Measurements from ENCODE around the gene AP5B1. TPM values are rescaled to one million over a fixed set of nuclear protein-coding genes. Genes with fewer than 3 reads are reported as not detected.
A peak's percentile ranks its signal among the peaks of the same experiment; 100 is the strongest.

AP5B1 gene
- total RNA-seq, 1 experiment from 2014 or later, result 9.4 TPM

DNA sequence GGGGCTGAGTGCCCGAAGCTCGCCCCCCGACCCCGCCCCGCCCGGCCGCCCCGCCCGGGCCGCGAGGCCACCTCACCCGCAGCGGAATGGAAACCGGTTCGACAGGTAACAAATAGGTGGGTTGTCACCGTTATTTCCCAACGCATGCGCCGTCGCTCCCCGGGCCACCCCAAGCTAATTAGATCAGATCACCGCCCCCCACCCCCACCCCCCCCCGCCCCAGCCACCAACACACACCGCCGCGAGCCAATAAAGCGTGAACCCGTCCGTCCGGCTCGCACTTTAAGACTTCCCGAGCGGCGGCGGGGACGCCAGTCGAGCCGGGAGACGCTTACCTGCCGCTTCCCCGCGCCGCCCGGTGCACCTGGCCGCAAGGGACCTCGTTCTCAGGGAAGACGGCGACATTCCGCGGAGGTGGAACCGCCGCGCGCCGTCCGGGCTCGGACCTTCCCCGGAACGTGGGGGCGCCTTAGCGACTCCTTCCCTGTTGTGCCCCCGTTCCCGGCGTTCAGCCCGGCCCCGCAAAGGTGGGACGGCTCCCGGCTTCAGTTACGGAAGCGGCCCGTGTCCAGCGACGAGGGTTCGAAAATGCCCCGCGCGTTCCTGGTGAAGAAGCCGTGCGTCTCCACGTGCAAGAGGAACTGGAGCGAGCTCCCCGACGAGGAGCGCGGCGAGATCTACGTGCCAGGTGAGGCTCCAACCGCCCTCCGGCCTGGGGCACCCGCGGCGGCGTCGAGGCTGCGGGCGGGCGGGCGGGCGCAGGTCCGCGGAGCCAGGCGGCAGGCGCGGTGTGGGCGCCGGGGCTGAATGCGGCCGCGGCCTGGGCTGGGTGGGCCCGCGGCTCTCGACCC, 6.2 kb upstream of the AP5B1 start, which contains the start of gene OVOL1:
Gene OVOL1, plus strand, starts transcription at position 278 of the 851 bp plus-strand sequence. Its CDS starts 311 bp downstream, at position 589.
- no CpG with 5 or more reads among the region's 112 CpGs for WGBS (ENCODE audit: extremely low coverage, insufficient read length, low lambda C conversion rate)
- no peaks in the 10 kb centered on the region for H3K9me3 ChIP-seq (ENCODE audit: control insufficient read depth, low read depth, low read length)
- H3K14ac ChIP-seq (ENCODE audit: insufficient read depth, low read length), result peak within 1 kb of the TSS; percentile 58; the same call in 1 of the 2 replicates
- Mint-ChIP-seq H3K36me3 (ENCODE audit: insufficient read depth in 1 of 3, low read depth in 3 of 3) (peaks cover 0 to 3% (median 2%) of the 10 kb centered on the region in 3 experiments; a peak in 2 of 7 replicates), H3K4me3 (peak within 1 kb of the TSS; percentile 75 to 91), H3K4me1 (peaks cover 44% of the 10 kb centered on the region in 2 experiments), H3K27ac (no peak within 1 kb of the TSS), H3K9me3 (no peaks in the 10 kb centered on the region; a peak in 1 of 5 replicates), H3K27me3 (ENCODE audit: low read depth) (peaks cover 70% of the 10 kb centered on the region)
- no peak within 1 kb of the TSS for H4K8ac ChIP-seq (replicated peaks; ENCODE audit: insufficient read length, low read depth, low read length)
- H3T11ph ChIP-seq (ENCODE audit: low read length), result no peak within 1 kb of the TSS
- no peak within 1 kb of the TSS for H3K23ac ChIP-seq (ENCODE audit: insufficient read length, low read depth, low read length)
- peaks cover 11% of the 10 kb centered on the region for H3K23me2 ChIP-seq (ENCODE audit: insufficient read length, low read depth, low read length, poor library complexity, severe bottlenecking)
- no peak within 1 kb of the TSS for H3K9ac ChIP-seq (ENCODE audit: extremely low read depth, insufficient read length, low read length)
- DNase-seq, result peak; percentile 88
- H4K91ac ChIP-seq (ENCODE audit: insufficient read length, low read depth, low read length), result no peak within 1 kb of the TSS
- no peak within 1 kb of the TSS for H3K56ac ChIP-seq (ENCODE audit: insufficient read length, low read depth, low read length)
- H3K4me1 ChIP-seq (ENCODE audit: insufficient read depth, low read length), result peaks cover 4% of the 10 kb centered on the region; the same call in 1 of the 2 replicates
- H2BK5ac ChIP-seq (ENCODE audit: insufficient read length, low read length), result no peak within 1 kb of the TSS
- no peaks in the 10 kb centered on the region for H3K79me1 ChIP-seq (ENCODE audit: insufficient read depth, low read depth, low read length, poor library complexity, severe bottlenecking)
- no peak within 1 kb of the TSS for H3K4ac ChIP-seq (ENCODE audit: low read depth, low read length)
- no peaks in the 10 kb centered on the region for H4K20me1 ChIP-seq (ENCODE audit: control insufficient read depth, insufficient read depth, insufficient read length)
- no peak within 1 kb of the TSS for H3K27ac ChIP-seq (ENCODE audit: insufficient read length, low read depth, low read length)
- H2BK12ac ChIP-seq (ENCODE audit: insufficient read length, low read depth, low read length), result no peak within 1 kb of the TSS
- peaks cover 21% of the 10 kb centered on the region; the same call in 1 of the 2 replicates for H3K27me3 ChIP-seq (ENCODE audit: insufficient read depth, low read length)
- no peak within 1 kb of the TSS for H2BK15ac ChIP-seq (ENCODE audit: low read depth, low read length)
- peak within 1 kb of the TSS; percentile 72 for H3K4me2 ChIP-seq (ENCODE audit: insufficient read depth, insufficient read length, low read length)
- no peaks in the 10 kb centered on the region for H3K79me2 ChIP-seq (ENCODE audit: insufficient read depth, low read length)
- H2BK120ac ChIP-seq (ENCODE audit: low read depth, low read length, poor library complexity, severe bottlenecking), result no peak within 1 kb of the TSS
- no peak within 1 kb of the TSS for H4K5ac ChIP-seq (ENCODE audit: insufficient read length, low read depth, low read length)
- H2AFZ ChIP-seq (ENCODE audit: low read length), result no peak within 1 kb of the TSS
- TF ChIP-seq, protein P1, sequence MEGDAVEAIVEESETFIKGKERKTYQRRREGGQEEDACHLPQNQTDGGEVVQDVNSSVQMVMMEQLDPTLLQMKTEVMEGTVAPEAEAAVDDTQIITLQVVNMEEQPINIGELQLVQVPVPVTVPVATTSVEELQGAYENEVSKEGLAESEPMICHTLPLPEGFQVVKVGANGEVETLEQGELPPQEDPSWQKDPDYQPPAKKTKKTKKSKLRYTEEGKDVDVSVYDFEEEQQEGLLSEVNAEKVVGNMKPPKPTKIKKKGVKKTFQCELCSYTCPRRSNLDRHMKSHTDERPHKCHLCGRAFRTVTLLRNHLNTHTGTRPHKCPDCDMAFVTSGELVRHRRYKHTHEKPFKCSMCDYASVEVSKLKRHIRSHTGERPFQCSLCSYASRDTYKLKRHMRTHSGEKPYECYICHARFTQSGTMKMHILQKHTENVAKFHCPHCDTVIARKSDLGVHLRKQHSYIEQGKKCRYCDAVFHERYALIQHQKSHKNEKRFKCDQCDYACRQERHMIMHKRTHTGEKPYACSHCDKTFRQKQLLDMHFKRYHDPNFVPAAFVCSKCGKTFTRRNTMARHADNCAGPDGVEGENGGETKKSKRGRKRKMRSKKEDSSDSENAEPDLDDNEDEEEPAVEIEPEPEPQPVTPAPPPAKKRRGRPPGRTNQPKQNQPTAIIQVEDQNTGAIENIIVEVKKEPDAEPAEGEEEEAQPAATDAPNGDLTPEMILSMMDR (conservative IDR thresholded peaks at IDR 0.05), result no peak
- peak within 1 kb of the TSS; percentile 35 for H3K18ac ChIP-seq (ENCODE audit: insufficient read length, low read depth, low read length)
- no peak within 1 kb of the TSS for H2AK5ac ChIP-seq (ENCODE audit: insufficient read length, low read length)
- no peak within 1 kb of the TSS for H2BK20ac ChIP-seq (ENCODE audit: low read depth, low read length, poor library complexity, severe bottlenecking)
